Measurements from ENCODE around the gene ELAVL1.
"Not testable (repeated sequence)": the region's sequence is repeated elsewhere in the genome, so short reads cannot be mapped to it uniquely, and the experiment has no call there.

ELAVL1 gene

DNA sequence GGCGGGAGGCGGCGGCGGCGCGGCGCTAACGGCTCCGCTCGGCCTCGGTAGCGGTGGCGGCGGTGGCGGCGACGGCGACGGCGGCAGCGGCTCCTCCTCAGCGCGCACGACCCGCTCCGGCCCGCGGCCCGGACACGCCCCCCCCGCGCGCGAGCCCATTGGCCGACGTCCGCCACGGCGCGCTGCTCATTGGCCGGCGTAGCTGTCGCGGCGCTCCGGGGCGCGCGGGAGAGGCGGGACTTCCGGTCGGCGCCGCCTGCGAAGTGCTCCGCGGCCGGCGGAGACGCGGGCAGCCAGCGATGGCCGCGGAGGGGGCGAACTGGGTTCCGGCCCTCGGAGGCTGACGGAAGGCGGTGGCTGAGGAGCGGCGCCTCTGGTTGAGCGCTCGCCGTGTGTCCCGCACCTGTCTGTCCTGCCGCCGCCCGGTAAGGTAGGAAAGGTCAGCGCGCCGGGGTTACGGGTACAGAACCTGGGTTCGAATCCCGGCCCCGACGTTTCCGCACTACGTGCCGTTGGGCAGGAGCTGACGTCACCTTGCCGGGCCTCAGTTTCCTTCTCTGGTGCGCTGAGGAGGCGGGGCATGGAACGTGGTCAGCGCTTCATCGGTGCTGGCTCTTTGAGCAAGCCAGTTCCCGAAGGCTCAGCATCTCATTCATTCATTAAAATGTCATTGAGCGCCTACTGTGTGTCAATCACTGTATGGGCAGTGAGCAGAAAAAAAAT lies at the start of gene ELAVL1:
Gene ELAVL1 (minus strand): TSS at position 108 of the 723 bp plus-strand sequence. CDS start 13,826 bp downstream, outside the sequence.
- DNase-seq (ENCODE audit: low spot score), result peak; percentile 88

DNA sequence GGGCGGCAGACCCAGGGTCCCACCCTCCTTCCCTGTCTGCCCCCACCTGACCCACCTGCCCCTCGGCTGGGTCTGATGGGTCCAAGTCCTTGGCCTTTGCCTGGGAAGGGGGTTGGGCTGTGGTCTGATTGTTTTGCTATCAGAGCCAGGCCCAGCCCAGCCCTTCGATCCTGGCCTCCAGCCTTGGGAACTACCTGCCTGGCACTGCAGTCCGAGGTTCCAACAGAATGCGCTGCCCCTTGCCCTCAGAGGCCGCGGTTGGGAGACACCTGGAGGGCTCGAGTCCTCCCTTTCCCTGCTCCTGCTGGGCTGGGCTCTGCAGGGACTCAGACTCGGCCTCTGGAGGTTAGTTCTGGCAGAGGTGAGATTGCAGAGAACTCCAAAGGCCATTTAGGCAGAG lies 48.7 kb upstream of the ELAVL1 start:
- no peak for DNase-seq (ENCODE audit: low spot score)

DNA sequence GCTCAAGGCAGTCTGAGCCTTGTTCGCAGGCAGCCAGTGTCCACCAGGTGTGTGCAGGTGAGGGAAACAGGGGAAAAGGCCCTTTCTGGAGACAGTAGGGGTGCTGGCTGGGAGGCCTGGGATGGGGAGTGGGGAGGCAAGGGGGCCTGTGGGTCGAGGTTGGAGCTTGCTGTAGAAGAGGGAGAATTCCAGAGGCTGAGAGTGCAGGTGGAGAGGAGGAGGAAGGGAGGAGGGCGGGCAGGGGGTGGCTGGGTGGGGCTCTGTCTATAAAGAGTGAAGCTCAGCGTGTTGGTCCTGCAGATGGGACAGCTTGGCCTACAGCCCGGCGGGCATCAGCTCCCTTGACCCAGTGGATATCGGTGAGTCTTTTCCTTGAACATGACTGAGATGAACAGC lies 47.0 kb upstream of the ELAVL1 start, which contains the start of gene CCL25:
Gene CCL25 (plus strand): TSS at position 297 of the 396 bp plus-strand sequence. CDS start 290 bp downstream, outside the sequence.
- DNase-seq (ENCODE audit: low spot score), result no peak

DNA sequence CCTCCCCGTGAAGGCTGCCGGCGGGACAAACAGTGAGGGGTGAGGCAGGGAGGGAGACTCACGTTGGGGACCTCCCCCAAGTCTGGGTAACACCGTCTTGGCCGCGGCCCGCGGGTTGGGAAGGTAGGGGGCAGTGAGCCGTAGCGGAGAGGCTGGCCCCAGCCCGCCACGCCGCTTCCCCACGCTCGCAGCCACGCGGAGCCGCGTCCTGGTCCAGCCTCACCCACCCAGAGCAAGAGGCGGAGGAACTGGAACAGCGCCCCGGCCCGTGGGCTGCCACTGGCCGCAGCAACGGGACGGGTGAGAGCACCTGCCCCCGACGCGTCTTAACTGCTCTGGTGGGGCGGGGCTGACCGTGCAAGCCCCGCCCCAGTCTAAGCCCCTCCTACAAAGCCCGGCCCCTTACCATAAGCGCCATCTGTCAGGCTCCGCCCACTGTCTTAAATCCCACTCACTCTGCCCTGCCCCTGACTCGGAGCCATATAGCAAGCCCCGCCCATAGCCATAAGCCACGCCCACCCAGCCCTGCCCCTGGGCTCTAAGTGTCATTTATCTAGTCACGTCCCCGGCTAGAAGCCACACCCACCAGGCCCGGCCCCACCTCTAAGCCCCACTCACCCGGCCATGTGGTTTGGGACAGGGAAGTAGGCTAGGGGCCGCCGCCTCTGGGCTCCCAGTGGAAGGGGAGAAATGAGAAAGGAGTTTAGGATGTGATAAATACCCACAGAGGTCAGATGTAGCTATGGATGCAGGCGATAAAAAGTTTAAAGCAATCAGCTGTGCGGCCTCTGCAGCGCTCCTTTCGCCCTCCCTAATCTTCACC lies 45.0 kb upstream of the ELAVL1 start:
- peak; percentile 84 for DNase-seq (ENCODE audit: low spot score)

DNA sequence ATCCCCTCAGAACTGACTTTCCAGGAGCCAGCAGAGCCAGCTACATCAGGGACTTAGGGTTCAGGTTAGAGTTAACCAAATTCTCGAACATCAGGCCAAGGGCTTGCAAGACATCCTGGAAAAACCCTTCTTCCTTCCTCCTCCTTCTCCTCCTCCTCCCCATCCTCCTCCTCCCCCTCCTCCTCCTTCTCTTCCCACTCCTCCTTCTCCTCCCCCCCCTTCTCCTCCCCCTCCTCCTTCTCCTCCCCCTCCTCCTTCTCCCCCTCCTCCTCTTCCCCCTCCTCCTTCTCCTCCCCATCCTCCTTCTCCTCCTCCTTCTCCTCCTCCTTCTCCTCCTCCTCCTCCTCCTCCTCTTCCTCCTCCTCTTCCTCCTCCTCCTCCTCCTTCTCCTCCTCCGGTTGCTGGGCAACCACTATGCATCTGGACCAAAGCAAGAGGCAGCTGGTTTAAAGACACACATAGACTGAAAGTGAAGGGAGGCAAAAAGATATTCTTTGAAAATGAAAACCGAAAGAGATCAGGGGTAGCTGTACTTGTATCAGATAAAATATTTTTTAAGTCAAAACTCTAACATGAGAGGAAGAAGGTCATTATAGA lies 41.2 kb upstream of the ELAVL1 start:
- DNase-seq (ENCODE audit: low spot score), result no peak

DNA sequence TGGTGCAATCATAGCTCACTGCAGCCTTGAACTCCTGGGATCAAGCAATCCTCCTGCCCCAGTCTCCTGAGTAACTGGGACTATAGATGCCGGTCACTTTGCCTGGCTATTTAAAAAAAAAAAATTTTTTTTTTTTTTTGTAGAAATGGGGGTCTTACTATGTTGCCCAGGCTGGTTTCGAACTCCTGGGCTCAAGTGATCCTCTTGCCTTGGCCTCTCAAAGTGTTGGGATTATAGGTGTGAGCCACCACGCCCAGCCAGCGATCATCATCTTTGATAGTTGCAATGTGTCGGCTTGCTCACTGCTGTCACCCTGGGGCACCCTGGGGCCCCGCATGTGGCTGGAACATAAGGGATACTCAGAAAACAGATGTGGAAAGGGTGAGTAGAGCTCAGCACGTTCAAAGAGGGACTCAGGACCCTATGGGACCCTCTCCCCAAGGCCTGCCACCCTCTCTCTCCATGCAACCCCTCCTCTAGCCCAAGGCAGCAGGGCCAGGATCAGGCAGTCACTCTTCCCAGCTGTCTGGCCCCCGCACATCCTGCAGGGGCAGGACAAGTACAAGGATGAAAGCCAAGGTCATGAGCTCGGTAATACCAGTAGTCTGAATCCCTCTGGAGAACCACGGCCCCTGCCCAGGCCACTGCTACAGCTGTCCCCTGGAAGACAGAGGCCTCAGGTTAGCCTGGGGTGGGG lies 40.6 kb upstream of the ELAVL1 start:
- DNase-seq (ENCODE audit: low spot score), result no peak

DNA sequence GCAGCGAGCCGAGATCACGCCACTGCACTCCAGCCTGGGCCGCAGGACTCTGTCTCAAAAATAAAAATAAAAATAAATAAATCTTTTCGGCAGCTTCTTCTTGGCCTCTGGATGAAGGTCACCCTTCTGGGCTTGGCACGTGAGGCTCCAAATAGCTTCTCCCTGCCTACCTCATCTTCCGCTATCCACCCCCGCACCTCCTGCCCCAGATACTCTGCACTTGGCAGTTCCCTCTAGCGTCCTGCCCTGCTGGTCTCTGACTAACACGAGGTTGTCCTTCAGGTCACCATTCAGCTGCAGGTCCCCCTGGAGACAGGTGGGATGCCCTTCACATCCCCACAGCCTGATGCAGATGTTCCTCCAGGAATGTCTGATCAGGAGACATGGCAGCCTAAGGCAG lies 38.6 kb upstream of the ELAVL1 start:
- DNase-seq (ENCODE audit: low spot score), result no peak

DNA sequence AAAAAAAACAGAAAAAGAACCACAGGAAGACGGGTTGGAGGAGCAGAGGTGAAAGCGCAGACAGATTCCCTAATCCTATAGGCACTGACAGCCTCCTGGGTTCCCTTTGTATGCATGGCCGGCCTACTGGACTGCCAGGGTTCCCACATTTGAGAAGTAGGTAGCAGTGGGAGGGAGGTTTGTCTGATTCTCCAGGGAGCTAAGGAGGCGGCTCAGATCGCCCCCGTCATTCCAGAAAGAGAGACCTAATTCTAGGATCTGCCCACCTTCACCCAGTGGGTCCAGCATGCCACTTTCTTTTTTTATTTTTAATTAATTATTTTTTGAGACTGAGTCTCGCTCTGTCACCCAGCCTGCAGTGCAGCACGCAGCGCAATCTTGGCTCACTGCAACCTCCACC lies 37.5 kb upstream of the ELAVL1 start:
- no peak for DNase-seq (ENCODE audit: low spot score)

DNA sequence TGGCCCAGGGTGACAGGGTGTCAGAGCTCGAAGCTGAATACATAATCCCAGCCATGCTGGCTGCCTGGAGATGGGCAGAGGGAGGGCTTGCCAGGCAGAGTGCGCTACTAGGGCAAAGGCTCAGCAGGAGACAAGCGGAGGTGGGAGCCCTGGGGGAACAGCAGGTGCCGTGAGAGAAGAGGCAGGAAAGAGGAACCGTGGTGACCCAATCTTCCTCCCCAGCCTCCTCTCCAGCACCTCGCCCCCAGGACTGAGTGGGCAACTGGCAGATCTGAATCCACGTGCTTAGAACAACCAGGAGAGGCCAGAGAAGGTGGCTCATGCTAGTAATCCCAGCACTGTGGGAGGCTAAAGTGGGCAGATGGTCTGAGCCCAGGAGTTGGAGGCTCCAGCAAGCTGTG lies 36.1 kb upstream of the ELAVL1 start:
- no peak for DNase-seq (ENCODE audit: low spot score)

DNA sequence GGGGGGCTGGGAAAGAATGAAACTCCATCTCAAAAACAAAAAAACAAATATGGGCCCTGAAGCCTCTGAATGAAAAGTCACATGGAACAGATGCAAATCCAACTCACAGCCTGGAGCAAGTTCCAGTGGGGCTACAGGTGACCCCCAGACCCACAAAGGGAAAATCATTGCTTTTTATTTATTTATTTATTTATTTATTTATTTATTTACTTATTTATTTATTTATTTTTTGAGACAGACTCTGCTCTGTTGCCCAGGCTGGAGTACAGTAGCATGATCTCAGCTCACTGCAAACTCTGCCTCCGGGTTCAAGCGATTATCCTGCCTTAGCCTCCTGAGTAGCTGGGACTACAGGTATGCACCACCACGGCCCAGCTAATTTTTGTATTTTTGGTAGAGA lies 33.8 kb upstream of the ELAVL1 start:
- no peak for DNase-seq (ENCODE audit: low spot score)

DNA sequence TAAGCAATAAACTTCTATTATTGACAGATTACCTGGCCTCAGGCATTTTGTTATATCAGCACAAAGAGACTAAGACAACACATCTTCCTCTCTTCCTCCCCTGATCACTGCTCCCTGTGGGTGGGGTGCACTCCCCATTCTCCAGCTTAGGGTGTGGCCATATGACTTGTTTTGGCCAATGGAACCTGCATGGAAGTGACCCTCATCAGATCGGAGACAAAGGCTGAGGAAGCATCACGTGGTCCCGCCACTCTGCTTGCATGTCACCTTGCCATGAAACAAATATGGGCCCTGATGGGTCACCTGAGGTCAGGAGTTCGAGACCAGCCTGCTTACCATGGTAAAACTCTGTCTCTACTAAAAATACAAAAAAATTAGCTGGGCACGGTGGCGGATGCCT lies 33.4 kb upstream of the ELAVL1 start:
- DNase-seq (ENCODE audit: low spot score), result no peak

DNA sequence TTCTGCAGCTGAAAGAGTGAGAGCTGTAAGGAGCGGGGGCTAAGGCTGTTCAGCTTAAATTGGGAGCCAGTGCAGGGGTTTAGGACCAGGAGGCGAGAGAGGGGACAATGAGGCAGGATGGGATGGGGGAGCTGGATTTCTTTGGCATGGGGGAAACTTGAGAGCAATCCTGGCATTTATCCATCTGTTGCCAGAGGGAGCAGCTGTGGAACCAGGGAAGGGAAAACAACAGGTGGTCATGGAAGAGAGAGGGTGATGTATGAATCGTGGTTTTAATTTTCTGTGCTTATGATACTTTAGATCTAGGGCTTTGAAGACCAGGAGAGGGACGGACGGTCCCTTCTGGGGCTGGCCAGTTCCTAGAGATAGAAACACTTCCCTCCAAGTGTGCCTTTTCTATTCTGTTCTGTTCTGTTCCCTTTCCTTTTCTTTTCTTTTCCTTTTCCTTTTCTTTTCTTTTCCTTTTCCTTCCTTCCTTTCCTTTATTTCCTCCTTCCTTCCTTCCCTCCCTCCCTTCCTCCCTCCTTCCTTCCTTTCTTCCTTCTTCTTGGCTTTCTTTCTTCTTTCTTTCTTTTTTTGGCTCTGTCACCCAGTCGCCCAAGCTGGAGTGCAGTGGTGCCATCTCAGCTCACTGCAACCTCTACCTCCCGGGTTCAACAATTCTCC lies 31.1 kb upstream of the ELAVL1 start:
- DNase-seq (ENCODE audit: low spot score), result no peak

DNA sequence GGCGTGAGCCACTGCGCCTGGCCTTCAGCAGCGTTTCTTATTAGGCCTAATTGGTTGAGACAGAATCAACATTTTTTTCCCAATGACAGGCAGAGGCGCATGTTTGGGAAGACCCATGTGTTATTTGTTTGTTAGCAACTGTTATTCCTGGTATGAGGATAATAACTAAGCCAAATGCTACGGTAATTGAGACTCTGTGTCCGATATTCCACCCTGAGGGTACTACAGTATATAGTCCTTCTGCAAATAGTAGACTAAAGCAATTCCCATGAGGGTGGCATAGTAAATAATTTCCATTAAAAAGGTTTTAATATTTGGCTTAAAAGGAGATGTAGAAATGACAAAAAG lies 28.7 kb upstream of the ELAVL1 start:
- DNase-seq (ENCODE audit: low spot score), result no peak

DNA sequence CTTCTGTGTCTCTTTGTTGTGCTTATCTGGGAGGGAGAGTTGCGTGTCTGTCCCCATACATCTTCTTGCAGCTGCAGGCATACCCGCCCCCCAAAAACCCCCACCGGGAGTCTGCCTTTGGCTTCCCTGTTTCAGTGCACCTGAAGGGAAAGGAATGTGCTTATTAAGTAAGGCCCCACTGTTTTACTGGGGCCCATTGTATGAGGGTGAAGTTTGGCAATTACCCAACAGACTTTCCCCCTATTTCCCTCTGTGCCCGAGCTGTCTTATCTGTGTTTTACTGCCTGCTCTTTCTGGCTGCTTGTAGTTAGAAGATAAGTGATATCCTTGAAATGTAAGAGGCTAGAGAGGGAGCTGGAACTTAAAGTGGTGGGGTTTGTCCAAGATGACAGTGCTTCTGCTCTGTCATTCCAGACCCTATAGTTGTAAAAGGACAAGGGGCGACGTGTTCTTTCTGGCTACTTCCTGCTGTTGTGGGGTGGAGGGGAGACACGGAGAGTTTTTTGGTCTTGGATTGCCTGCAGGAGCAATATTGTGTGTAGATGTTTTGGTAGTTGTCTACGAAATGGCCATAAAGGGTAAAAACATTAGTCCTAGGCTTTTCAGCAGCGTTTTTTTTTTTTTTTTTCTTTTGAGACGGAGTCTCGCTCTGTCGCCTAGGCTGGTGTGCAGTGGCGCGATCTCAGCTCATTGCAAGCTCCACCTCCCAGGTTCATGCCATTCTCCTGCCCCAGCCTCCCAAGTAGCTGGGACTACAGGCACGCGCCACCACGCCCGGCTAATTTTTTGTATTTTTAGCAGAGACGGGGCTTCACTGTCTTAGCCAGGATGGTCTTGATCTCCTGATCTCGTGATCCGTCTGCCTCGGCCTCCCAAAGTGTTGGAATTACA lies 28.1 kb upstream of the ELAVL1 start:
- not testable (repeated sequence) for DNase-seq (ENCODE audit: low spot score)

DNA sequence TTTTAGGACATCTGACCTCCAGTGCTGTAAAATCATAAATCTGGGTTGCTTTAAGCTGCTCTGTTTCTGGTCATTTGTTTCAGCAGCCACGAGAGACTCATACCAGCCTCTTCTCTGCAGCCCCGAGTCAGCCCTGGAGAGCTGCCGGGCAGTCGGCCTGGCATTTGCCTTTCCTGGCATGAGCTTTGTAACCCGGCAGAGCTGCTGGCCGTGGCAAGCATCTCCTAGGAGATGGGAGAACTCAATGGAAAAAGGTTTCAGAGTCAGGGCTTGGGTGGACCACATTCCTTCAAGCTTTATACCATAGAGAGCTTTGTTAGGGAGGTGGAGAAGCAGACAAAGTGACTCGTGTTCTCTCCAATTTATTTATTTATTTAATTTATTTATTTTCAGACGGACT lies 25.5 kb upstream of the ELAVL1 start:
- no peak for DNase-seq (ENCODE audit: low spot score)

DNA sequence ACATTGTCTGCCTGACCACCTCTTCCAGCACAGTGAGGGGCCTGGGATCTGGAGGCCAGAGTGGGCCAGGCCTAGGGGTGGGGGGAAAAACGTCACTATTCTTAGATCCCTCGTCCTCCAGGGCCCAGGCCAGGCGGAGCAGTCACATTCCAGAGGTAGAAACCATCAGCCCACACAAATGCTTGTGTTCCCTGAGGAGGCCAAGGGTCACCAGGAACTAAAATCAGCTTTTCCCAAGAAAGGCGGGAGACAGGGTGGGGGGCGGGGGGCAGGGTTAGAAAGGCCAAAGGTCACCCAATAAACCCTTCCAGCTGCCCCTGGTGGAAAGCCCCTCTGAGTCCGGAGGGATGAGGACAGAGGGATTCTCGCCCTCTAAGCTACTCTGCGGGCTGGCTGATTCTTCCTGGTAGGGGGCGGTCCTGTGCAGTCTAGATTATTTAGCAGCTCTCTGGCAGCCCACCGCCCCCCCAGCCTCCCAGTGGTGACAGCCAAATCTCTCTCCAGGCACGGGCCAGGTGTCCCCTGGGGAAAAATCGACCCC lies 23.6 kb upstream of the ELAVL1 start:
- DNase-seq (ENCODE audit: low spot score), result no peak

DNA sequence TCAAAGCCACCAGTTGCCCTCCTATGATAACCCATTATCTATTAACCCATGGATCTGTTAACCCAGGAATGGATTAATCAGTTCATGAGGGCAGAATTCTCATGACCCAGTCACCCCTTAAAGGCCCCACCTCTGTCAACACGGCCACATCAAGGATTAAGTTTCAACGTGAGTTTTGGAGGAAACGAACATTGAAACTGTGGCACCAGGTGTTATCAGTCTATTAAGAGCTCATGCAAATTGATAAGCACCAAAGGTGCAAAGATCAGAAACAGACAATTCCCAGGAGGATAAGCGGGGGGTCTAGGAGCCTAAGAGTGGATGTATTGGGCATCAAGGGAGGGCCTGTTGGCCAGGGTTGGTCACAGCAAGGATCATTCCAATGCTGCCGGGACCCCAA lies 19.9 kb upstream of the ELAVL1 start:
- no peak for DNase-seq (ENCODE audit: low spot score)

DNA sequence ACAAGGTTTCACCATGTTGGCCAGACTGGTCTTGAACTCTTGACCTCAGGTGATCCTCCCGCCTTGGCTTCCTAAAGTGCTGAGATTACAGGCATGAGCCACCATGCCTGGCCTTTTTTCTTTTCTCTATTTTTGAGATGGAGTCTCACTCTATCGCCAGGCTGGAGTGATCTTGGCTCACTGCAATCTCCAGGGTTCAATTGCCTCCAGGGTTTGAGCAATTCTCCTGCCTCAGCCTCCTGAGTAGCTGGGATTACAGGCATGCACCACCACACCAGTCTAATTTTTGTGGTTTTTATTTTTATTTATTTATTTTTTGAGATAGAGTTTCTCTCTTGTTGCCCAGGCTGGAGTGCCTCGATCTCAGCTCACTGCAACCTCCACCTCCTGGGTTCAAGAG lies 18.8 kb upstream of the ELAVL1 start:
- DNase-seq (ENCODE audit: low spot score), result not testable (repeated sequence)

DNA sequence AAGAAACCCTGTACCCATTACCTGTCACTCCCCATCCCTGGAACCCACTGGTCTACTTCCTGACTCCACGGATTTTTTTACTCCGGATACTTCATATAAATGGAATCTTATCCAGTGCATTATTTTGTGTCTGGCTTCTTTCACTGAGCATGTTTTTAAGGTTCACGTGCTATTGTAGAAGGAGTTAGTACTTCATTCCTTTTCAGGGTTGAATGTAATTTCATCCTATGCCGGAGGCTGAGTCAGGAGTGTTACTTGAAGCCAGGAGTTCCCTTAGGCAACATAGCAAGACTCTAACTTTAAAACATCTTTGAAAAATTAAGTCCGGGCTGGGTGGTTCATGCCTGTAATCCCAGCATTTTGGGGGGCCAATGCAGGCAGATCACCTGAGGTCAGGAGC lies 17.9 kb upstream of the ELAVL1 start:
- no peak for DNase-seq (ENCODE audit: low spot score)

DNA sequence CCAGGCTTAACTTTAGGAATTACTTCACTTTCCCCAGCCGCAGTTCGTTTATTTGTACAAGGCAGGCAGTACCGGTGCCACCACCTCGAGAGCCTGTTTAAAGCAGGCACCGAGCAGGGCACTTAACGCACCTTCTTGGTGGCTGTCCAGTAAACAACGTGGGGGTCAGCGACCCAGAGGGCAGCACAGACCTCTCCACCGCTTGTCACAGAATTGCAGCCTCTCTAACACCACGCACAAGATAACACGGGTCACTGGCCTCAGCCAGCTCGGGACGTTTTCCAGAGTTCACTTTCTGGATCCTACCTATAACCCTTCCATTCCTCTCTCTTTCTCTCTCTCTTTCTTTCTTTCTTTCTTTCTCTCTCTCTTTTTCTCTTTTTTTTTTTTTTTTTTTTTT lies 16.8 kb upstream of the ELAVL1 start:
- no peak for DNase-seq (ENCODE audit: low spot score)

DNA sequence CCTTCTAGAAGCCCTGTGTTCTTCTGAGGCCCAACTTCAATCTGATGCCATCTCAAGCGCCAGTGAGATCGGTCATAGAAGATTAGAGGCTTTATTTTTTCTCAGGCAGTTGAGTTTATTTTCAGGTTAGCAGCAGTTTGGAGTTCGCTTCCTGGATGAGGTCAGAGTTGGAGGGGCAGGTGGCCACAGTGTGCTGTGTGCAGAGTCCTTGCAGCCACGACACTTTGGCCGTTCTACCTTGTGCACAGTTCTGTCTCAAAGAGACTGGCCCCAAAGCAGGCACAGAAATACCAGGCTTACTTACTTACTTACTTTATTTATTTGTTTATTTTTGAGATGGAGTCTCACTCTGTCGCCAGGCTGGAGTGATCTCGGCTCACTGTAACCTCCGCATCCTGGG lies 15.9 kb upstream of the ELAVL1 start:
- no peak for DNase-seq (ENCODE audit: low spot score)
